SKM-1 (cell line): Measurements from ENCODE around the gene UBR2.
"Not testable (repeated sequence)": the region's sequence is repeated elsewhere in the genome, so short reads cannot be mapped to it uniquely, and the experiment has no call there.

ENCODE experiments used
- DNase-seq: peaks from one replicate; lab custom pipeline; 2025; ENCODE audit not compliant: unreplicated experiment; lab: John Stamatoyannopoulos, UW

Gene UBR2

DNA sequence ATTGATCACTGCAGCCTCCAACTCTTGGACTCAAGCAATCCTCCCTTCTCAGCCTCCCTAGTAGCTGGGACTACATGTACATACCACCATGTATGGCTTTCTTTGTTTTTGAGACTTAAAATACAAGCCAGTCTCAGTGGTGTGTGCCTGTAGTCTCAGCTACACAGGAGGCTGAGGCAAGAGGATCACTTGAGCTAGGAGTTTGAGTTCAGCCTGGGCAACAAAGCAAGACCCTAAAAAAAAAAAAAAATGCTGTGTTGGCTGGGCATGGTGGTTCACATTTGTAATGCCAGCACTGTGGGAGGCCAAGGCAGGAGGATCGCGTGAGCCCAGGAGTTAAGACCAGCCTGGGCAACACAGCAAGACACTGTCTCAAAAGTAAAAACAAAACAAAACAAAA is 51.7 kb downstream of the UBR2 start:
- no peak for DNase-seq

DNA sequence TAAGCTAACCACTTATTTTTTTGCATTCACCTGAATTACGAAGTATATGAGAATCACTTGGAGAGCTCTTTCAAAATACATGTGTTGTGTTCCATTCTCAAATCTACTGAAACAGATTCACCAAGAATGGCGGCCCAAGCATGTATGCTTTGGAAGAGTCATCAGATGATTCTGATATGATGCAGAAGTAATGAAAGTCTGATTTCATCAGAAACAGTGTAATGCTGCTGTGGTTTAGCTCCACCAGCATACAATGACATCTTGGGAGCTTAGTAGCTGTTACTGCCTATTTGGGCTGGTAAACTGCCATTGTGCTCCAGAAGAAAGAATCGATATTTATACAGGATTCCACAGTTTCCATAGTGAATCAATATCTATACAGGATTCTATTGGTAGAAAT is 52.9 kb downstream of the UBR2 start:
- no peak for DNase-seq

DNA sequence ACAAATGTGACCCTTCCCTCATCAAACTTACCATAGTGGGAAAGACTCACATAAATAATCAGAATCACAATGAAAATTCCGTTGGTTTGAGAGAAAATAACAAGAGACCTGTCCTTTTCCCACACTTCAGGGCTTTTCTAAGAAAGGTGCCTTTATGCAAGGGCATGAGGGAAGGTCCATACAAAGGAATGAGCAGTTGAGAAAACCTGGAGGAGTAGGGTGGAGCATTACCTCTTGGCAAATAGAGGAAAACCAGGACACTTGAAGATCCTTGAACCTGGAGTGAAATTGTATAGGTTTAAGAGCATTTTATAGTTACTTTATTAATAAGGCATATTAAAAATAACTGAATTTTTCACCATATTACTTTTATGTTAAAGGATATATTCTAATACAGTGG is 54.3 kb downstream of the UBR2 start:
- no peak for DNase-seq

DNA sequence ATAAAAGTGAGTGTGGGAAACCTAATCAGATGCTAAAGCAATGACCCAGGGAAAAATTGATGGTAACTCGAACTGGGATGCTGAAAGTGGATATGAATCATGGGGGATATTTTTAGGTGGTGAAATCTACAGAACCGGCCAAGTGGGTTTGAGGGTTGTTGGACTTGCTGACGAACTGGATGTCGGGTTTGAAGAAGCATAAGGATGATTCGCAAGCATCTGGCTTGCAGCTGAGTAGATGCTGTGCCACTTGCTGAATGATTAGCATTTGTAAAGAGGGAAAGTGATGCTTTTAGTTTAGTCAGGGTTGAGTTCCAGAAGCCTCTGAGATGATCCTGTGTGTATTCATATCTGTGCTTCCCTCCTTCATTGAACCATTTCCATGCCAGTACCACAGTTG is 54.9 kb downstream of the UBR2 start:
- DNase-seq: no peak

DNA sequence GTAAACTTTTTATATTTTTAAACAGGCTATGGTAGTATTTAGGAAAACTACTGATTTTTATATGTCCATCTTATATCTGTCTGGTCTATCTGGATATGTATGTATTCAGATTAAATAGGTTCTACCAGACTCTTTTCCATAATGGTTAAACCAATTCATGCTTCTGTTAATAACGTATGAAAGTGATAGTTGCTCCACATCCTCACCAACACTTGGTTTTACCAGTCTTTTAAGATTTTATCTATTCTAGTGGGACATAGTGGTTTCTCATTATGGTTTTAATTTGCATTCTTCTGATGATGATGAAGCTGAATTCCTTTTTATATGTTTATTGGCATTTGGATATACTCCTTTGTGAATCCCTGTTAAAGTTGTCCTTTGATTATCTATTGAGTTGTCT is 56.1 kb downstream of the UBR2 start:
- DNase-seq: no peak

DNA sequence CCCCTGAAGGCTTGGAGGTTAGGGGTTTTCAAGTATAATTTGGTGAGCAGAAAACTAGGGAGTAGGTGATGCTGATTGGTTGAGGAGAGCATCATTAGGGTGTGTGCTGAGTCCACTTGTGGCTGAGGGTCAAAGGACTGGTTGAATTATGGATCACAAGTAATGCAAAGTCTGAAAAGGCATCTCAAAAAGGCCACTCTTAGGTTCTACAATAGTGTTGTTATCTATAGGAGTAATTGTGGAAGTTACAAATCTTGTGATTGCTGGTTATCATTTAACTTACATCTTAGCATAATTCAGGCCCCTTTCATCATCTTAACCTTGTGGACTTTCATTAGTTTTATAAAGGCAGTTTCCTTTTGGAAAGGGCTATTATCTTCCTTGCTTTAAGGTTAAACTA is 60.8 kb downstream of the UBR2 start:
- DNase-seq: no peak

DNA sequence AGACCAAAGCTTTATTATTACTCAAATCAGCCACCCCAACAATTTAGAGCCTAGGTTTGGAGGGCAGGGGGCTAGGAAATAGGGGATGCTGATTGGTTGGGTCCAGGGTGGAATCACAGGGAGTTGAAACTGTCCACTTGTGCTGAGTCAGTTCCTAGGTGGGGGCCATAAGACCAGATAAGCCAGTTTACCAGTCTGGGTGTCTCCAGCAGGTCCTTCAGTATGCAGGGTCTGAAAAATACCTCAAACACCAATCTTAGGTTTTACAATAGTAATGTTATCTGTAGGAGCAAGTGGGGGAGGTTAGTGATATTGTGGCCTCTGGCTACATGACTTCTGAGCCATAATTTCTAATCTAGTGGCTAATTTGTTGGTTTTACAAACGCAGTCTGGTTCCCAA is 63.2 kb downstream of the UBR2 start:
- no peak for DNase-seq

DNA sequence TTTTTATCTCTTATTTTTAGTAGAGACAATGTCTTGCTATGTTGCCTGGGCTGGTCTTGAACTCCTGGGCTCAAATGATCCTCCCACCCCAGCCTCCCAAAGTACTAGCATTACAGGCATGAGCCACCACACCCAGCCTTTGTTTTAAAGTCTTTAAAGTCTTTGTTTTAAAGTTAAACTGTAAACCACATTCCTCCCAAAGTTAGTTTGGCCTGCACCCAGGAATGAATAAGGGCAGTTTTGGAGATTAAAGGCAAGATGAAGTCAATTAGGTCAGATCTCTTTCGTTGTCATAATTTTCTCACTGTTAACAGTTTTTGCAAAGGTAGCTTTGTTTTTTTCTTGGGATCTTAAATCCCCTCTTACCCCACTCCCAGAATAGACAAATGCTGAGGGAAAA is 63.8 kb downstream of the UBR2 start:
- DNase-seq: no peak

DNA sequence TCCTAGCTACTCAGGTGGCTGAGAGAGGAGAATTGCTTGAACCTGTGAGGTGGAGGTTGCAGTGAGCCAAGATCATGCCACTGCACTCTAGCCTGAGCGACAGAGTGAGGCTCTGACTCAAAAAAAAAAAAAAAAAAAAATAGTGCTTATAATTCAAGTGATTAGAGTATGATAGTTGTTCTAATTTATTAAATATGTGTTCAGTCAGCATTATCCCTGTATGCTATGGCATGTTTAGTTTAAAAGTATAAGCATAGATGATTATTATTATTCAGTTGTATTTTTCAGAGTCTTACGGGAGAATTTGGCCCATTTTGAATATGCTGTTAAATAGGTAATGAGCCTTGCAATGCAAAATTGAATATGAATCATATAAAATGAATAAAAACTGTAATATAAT is 64.8 kb downstream of the UBR2 start:
- no peak for DNase-seq

DNA sequence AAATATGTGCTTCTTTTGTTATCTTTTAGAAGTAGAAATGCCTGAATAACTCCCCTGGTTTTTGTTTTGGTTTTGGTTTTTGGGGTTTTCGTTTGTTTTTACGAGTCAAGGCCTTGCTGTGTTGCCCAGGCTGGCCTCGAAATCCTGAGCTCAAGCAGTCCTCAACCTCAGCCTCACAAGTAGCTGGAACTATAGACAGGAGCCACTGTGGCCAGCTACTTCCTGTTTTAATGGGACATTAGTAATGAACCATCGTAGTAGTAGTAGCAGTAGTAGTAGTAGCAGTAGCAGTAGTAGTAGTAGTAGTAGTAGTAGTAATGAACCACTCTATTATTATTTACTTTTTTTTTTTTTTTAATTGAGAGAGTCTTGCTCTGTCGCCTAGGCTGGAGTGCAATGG is 66.0 kb downstream of the UBR2 start:
- no peak for DNase-seq

DNA sequence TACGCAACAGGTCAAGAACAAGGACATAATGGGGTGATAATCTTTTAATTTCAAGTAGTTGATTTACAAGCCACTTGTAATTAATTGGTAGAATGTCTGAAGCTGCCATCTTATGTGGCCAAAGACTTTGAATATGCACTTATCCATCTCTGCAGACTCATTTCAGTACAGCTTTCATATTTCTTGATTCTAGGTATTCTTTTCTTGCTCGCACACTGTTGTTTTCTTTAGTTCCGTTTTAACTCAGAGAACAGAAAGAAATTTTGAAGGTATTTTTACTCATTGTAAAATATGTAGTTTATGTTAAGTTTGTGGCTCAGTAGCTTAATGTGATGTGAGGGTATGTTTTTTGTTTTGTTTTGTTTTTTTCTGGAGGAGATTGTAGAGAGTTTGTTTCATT is 73.9 kb downstream of the UBR2 start:
- DNase-seq: no peak

DNA sequence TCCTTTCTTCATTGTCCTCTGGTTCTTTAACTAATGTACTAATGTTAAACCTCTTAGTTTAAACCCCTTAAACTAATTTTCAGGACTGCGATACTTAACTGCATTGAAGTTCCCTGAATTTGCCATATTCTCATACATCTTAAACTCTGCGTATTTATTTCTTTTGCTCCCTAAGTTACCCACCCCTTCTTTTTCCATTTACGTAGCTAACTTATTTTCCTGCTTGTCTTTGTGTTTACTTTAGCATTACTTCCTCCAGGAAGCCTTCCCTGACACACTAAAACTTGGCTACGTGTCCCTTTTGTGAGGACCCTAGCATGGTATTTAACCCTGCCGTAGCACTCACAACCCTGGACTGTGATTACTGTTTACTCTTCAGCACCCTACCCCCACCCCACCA is 79.0 kb downstream of the UBR2 start:
- no peak for DNase-seq

DNA sequence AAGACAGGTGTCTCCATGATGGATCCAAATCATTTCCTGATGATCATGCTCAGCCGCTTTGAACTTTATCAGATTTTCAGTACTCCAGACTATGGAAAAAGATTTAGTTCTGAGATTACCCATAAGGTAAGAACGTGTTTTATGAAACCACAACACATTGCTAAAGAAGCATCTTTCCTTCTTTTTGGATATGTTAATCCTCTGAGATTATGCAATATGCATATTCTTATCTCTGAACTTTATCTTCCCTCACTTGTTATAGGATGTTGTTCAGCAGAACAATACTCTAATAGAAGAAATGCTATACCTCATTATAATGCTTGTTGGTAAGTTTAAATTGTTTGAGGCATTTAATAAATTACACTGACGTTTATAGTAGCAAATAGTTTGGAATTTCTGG is 80.4 kb downstream of the UBR2 start:
- no peak for DNase-seq

DNA sequence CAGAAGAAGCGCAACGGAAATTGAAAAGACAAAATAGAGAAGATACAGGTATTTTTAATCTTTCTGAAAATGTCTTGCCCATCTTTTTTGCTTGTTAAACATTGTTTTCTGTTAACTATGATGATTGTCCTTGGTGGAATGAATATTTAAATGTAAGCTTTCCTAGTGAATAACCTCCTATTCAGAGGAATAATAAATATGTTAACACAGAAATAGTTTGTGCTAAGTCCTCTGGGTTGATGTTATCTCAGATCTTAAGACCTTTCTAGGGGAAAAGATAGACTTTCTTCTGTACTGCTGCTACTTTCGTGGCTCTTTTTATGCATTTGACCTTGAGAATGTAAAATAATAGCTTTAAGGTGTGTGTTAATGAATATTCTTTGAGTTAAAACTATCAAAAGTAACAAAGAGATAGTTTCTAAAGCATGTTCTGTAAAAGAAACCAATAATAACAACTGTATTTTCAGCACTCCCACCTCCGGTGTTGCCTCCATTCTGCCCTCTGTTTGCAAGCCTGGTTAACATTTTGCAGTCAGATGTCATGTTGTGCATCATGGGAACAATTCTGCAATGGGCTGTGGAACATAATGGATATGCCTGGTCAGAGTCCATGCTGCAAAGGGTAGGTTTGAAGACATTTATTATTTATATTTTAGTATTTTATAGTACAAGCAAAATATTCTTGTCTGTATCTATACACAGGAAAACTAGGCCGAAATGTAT is 88.4 kb downstream of the UBR2 start:
- no peak for DNase-seq

DNA sequence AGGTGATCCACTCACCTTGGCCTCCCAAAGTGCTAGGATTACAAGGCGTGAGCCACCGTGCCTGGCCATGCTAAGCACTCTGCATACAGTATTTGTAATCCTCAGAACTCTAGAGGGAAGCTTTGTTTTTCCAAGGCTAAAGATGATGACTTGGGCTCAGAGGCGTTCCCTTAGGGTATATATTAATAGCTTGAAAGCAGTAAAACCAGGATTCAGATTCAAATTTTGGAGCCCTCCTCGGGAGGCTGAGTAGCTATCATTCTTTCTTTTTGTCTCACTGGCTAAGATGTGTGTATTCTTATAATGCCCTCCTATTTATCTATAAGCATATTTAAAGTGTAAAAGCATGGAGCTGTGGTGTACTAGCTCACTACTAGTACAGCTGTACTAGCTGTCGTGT is 90.0 kb downstream of the UBR2 start:
- no peak for DNase-seq

DNA sequence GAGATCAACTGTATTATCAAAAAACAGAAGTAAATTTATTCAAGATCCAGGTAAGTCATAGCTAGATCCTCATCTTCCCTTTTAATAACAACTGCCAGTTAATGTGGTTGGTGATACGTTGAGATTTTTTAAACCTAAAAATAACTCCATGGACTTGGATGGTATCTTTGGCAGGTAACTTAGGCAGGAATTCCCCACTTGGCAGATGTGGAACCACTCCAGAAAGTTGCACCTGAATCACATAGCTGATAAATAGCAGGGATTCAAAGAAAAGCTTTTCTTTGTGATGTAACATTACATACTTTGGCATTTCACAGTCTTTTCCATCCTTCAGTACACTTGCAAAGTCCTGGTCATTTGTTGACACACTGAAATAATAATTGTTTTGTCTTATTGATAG is 96.0 kb downstream of the UBR2 start:
- no peak for DNase-seq

DNA sequence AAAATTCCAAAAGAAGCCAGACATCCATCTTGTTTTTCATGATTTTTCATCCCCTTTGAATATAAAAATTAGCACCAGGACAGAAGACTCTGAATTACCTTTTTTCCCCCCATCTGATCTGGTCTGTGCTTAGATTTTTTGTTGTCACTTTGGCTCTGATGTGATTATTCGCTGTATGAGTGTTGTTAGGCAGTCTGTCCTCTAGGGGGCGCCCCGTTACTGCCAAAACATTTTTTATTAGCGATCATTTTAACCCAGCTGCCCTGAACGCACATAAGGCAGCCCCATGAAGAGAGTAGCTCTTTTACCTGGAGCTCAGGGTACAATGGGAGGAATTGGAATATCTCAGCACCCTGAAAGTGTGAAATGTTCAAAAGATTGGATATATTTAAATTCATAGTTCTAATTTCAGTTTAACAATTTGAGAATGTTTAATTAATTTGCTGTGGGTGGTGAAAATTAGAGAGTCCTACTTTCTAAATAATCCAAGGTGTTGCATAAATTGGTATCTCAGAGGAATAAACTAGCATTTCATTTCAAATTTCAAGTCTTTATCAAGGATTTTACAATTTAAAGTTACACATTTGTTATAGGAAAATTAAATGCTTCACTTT is 97.8 kb downstream of the UBR2 start:
- DNase-seq: peak; percentile 58

DNA sequence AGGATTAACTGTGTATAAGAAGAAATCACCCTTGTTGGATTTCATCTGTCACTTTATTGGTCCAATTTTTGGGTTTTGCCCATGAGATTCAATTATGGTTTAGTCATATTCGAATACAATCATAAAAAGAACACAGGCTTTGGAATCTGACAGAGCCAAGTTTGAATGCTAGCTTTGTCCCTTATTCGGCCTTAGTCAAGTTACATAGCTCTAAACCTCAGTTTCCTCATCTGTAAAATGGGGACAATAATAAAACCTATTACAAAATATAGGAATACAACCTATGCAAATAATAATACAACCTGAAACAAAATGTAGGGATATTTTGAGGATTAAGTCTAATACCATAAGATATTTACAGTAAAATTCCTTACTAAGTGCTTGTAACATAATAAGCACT is 100.9 kb downstream of the UBR2 start:
- no peak for DNase-seq

DNA sequence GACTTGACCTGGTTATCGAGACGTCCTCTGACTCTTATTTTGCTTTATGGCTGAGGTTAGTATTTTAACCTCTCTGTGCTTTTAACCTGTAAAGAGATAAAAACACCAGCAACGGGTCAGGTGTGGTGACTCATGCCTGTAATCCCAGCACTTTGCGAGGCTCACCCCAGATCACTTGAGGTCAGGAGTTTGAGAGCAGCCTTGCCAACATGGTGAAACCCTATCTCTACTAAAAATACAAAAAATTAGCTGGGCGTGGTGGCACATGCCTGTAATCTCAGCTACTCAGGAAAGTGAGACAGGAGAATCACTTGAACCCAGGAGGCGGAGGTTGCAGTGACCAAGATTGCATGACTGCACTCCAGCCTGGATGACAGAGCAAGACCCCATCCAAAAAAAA is 110.5 kb downstream of the UBR2 start:
- DNase-seq: not testable (repeated sequence)

DNA sequence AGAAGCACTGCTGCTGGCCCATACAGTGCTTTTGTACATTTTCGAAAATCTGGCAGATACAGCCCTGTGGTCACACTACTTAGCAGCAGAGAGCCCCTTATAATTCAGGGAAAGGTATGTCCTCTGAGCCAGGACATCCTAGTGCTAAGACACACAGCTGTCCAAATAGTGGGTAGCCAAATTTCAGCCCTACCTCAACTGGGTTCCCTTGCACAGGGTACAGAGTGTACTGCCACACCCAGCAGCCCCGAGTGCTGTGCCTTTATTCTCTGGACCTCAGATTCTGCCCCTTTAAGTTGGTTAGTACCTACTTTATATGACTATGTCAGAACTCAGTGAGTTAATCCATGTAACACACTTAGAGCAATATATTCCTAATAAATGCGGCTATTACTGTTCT is 111.0 kb downstream of the UBR2 start:
- no peak for DNase-seq

DNA sequence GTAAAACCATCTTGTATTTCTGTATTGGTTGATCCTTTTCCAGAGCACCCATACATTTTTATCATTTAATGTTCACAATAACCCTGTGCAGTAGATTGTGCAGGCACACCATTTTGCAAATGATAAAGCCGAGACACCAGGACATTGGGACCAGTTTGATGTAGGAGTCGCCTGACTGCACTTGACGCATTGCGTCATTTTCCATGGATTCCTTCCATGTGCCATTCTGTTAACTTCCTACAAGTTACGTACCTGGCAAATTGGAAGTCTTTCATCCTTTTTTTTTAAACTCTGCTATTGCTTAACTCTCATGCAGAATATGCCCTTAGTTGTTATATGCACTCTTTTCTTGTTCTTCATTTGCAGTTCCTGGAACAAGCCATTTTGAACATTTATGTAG is 115.5 kb downstream of the UBR2 start:
- DNase-seq: no peak

DNA sequence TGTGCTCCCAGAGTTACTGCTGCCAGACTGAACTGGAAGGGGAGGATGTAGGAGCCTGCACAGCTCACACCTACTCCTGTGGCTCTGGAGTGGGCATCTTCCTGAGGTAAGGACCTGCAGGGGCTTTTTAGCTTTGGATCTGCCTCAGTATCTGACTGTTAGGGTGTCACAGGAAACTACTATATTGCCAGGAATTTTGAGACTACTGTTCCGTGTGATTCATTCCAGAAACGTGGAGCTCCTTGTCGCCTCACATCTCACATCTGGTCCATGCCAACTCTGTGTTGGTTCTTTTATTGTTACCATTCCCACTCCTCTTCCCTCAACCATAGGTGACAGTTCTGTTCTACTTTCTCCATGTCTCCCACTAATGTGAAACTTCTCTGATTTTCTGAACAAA is 124.5 kb downstream of the UBR2 start:
- no peak for DNase-seq

DNA sequence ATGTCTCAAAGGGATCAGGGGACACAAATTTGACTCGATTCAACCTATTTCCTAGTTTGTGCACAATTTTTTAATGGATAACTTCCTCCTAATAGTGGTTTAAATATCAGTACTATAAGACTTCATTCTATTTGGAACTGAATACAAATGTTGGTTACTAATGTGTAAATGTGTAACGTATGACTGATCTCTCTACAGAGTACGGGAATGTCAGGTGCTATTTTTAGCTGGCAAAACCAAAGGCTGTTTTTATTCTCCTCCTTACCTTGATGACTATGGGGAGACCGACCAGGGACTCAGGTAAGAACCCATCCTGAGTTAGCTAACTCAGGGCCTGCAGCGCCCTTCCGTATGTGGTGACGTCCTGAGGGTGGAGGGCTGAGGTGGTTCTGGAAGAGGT is 125.5 kb downstream of the UBR2 start:
- no peak for DNase-seq
